ENCODE measurements around the gene C4B. TPM values are rescaled to one million over a fixed set of nuclear protein-coding genes. Genes with fewer than 3 reads are reported as not detected.

Gene C4B
- total RNA-seq, 1 experiment from 2014 or later = 7.7 TPM

DNA sequence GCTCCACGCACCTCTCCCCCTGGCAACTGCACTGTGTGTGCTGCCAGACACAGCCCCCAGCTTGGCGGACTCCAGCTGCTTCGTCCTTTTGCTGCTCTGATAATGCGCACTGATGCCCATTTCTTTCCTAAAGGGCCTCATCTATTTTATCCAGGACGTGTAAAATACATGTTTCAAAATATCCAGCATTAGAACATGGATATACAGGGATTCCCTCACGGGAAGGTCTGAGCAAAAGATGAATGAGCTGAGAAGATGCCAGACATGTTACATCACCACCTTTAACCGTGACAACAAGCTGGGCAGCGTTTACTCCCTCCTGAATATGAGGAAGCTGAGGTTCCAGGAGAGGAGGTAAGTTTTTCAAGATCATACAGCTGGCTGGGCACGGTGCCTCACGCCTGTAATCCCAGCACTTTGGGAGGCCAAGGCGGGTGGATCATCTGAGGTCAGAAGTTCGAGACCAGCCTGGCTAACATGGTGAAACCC lies 61.8 kb downstream of the C4B start:
- BruUV-seq (replicated peaks) = no TSS peak
- H3K4me3 Mint-ChIP-seq (ENCODE audit: unreplicated experiment) = no peak overlapping the region
- peaks cover 17% of the 10 kb centered on the region for H3K36me3 Mint-ChIP-seq (ENCODE audit: insufficient read depth, unreplicated experiment)
- H3K27ac Mint-ChIP-seq (ENCODE audit: low read depth, unreplicated experiment) = peak overlapping the region; percentile 10
- peaks cover 26% of the 10 kb centered on the region for H3K4me1 Mint-ChIP-seq (ENCODE audit: insufficient read depth, unreplicated experiment)
- H3K27me3 Mint-ChIP-seq (ENCODE audit: insufficient read depth, unreplicated experiment) = no peaks in the 10 kb centered on the region
- H3K9me3 Mint-ChIP-seq (ENCODE audit: unreplicated experiment) = no peaks in the 10 kb centered on the region
- TF ChIP-seq, protein P1, sequence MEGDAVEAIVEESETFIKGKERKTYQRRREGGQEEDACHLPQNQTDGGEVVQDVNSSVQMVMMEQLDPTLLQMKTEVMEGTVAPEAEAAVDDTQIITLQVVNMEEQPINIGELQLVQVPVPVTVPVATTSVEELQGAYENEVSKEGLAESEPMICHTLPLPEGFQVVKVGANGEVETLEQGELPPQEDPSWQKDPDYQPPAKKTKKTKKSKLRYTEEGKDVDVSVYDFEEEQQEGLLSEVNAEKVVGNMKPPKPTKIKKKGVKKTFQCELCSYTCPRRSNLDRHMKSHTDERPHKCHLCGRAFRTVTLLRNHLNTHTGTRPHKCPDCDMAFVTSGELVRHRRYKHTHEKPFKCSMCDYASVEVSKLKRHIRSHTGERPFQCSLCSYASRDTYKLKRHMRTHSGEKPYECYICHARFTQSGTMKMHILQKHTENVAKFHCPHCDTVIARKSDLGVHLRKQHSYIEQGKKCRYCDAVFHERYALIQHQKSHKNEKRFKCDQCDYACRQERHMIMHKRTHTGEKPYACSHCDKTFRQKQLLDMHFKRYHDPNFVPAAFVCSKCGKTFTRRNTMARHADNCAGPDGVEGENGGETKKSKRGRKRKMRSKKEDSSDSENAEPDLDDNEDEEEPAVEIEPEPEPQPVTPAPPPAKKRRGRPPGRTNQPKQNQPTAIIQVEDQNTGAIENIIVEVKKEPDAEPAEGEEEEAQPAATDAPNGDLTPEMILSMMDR (IDR thresholded peaks at IDR 0.05; ENCODE audit: unreplicated experiment) = no peak
- peak; percentile 78 for DNase-seq (ENCODE audit: unreplicated experiment)
- POLR2A ChIA-PET = interaction anchor here (0.5 to 0.7 kb wide), 3 partner anchors 27 to 1124 kb away, joined by 3 to 5 read pairs (median 3); partner anchors contain the start of gene RXRB
- intact Hi-C loops (cut with micrococcal nuclease) = no loop called here
- CTCF ChIA-PET = interaction anchor here (0.8 to 1.9 kb wide), 4 partner anchors 27 to 122 kb away, joined by 3 to 7 read pairs (median 5); no protein-coding TSS in a partner anchor

DNA sequence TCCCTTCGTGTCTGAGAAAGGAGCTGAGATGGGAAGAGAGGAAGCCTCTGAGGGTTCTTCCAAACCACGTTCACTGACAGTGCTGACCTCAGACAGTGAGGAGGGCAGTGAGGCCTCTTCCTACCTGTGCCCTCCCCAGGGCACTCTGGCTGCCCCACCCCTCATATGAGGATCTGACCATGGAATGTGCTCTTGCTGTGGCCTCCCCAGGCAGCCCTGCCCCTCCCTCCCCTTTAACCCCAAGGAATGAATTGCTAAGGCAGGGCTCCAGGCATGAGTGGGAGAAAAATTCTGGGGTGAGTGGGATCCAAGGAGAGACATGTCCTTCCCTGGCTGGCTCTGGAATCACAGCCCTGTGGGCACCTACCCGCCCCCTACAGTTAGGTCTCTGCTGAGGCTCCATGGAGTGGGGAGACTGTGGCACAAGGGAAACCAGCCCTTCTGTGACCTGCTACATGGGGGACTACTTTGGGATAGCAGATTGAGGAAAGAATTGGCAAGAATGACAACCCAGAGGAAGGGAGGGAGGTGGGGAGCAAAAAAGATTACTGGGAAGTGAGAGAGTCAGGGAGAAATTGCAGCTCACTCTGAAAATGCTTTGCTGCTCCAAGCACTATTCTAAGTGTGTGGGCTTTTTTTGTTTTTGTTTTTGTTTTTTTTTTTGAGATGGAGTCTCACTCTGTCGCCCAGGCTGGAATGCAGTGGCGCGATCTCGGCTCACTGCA lies 65.1 kb downstream of the C4B start:
- no peak overlapping the region for H3K4me3 Mint-ChIP-seq (ENCODE audit: unreplicated experiment)
- intact Hi-C loops (cut with micrococcal nuclease) = no loop called here
- CTCF ChIA-PET = interaction anchor here (0.6 to 1.2 kb wide), 4 partner anchors 23 to 587 kb away, joined by 3 to 5 read pairs (median 3); no protein-coding TSS in a partner anchor
- no TSS peak for BruUV-seq (replicated peaks)
- H3K27ac Mint-ChIP-seq (ENCODE audit: low read depth, unreplicated experiment) = no peak overlapping the region
- no peaks in the 10 kb centered on the region for H3K9me3 Mint-ChIP-seq (ENCODE audit: unreplicated experiment)
- peaks cover 16% of the 10 kb centered on the region for H3K36me3 Mint-ChIP-seq (ENCODE audit: insufficient read depth, unreplicated experiment)
- peaks cover 48% of the 10 kb centered on the region for H3K4me1 Mint-ChIP-seq (ENCODE audit: insufficient read depth, unreplicated experiment)
- TF ChIP-seq, protein P1 (IDR thresholded peaks at IDR 0.05; ENCODE audit: unreplicated experiment) = no peak
- DNase-seq (ENCODE audit: unreplicated experiment) = no peak
- POLR2A ChIA-PET = no interaction called here
- no peaks in the 10 kb centered on the region for H3K27me3 Mint-ChIP-seq (ENCODE audit: insufficient read depth, unreplicated experiment)

DNA sequence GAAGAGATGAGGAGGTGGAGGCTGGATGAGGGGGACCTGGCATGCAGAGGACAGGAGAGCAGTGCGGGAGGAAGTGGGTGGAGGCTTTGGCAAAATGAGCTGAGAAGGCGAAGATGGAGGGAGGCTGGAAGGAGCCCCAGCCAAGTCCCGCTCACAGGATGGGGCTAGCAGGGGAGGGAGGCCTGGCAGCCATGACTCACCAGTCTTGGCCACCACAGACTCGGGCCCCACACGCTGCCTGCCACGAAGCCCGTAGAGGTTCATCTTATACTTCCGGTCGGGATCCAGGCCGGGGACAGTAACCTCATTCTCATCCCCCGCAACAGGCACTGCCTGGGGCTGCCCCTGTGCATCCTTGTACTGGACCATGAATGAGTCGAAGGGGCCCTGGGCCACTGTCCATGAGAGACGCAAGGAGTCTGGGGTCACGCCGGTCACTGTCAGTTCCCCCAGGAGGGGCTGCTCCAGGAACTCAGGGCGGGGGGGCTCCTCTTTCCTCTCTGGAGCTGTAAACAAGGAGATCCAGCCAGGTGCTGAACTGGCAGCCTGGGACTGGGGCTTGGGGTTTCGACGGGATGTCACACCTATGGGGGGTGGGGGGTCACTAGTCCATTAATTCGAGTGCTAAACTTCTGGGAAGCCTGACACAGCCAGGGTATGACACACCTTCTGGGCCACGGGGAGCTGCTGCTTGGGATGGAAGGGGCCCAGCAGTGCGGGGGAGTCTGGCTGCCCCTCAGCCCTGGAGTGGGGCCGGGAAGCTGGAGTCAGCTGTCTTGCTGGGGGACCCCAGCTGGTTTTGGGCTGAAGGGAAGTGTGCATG lies 66.8 kb downstream of the C4B start:
- peaks cover 11% of the 10 kb centered on the region for H3K36me3 Mint-ChIP-seq (ENCODE audit: insufficient read depth, unreplicated experiment)
- peak overlapping the region; percentile 77 for H3K27ac Mint-ChIP-seq (ENCODE audit: low read depth, unreplicated experiment)
- peak; percentile 81 for DNase-seq (ENCODE audit: unreplicated experiment)
- ChIA-PET CTCF (interaction anchor here (1.1 kb wide), 1 partner anchor 22 kb away, joined by 3 read pairs; no protein-coding TSS in a partner anchor), POLR2A (interaction anchor here (0.7 kb wide), 1 partner anchor 49 kb away, joined by 4 read pairs; the partner anchor contains the start of gene FKBPL)
- peak overlapping the region; percentile 62 for H3K4me3 Mint-ChIP-seq (ENCODE audit: unreplicated experiment)
- intact Hi-C loops (cut with micrococcal nuclease) = no loop called here
- no TSS peak for BruUV-seq (replicated peaks)
- H3K4me1 Mint-ChIP-seq (ENCODE audit: insufficient read depth, unreplicated experiment) = peaks cover 55% of the 10 kb centered on the region
- TF ChIP-seq, protein P1 (IDR thresholded peaks at IDR 0.05; ENCODE audit: unreplicated experiment) = no peak
- H3K9me3 Mint-ChIP-seq (ENCODE audit: unreplicated experiment) = no peaks in the 10 kb centered on the region
- H3K27me3 Mint-ChIP-seq (ENCODE audit: insufficient read depth, unreplicated experiment) = no peaks in the 10 kb centered on the region

DNA sequence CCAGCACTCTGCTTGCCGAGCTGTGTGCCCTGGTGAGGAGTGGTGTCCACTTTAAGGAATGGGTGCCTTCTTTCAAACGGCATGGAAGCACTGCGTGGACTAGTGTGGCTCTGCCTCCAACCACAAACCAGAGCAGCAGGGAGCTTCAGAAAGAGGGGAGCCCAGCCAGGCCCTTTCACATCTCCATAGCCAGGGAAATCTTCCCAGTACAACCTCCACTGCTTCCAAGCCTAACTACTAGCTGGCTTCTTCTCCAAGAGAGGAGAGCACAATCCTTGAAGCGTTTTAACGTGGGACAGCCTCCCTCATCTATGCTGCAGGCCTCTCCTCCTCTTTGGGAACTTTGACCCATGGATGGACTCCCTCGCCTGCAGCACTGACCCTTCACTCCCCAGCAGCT lies 67.9 kb downstream of the C4B start:
- intact Hi-C loops (cut with micrococcal nuclease) = no loop called here
- TF ChIP-seq, protein P1 (IDR thresholded peaks at IDR 0.05; ENCODE audit: unreplicated experiment) = no peak
- ChIA-PET POLR2A (interaction anchor here (0.7 to 2.2 kb wide), 9 partner anchors 10 to 585 kb away, joined by 3 to 7 read pairs (median 4); partner anchors contain the start of genes ATF6B, DXO, EHMT2 and FKBPL), CTCF (interaction anchor here (0.6 to 2.2 kb wide), 6 partner anchors 28 to 282 kb away, joined by 3 to 9 read pairs (median 3); no protein-coding TSS in a partner anchor)
- peak overlapping the region; percentile 67 for H3K27ac Mint-ChIP-seq (ENCODE audit: low read depth, unreplicated experiment)
- peaks cover 59% of the 10 kb centered on the region for H3K4me1 Mint-ChIP-seq (ENCODE audit: insufficient read depth, unreplicated experiment)
- no peaks in the 10 kb centered on the region for H3K9me3 Mint-ChIP-seq (ENCODE audit: unreplicated experiment)
- no TSS peak for BruUV-seq (replicated peaks)
- peak overlapping the region; percentile 24 for H3K4me3 Mint-ChIP-seq (ENCODE audit: unreplicated experiment)
- H3K27me3 Mint-ChIP-seq (ENCODE audit: insufficient read depth, unreplicated experiment) = no peaks in the 10 kb centered on the region
- peaks cover 11% of the 10 kb centered on the region for H3K36me3 Mint-ChIP-seq (ENCODE audit: insufficient read depth, unreplicated experiment)
- no peak for DNase-seq (ENCODE audit: unreplicated experiment)
